Stimulated activated naive CD8-positive, alpha-beta T cell treated with anti-CD3 and anti-CD28 coated beads, Interleukin-15, amount 100 ng/mL, for 72 hours (primary cell): Measurements from ENCODE around the gene PSMA6.
A peak's percentile ranks its signal among the peaks of the same experiment; 100 is the strongest.
"Not testable (repeated sequence)": the region's sequence is repeated elsewhere in the genome, so short reads cannot be mapped to it uniquely, and the experiment has no call there.

ENCODE experiments used
- ATAC-seq: fragments of 150-1000 bp; cut with Tn5 transposase; 2 replicates; pipeline ENCODE4 v1.10.0; 2021; ENCODE audit warnings: mild to moderate bottlenecking, moderate library complexity
- DNase-seq, 2 donors: peaks; one replicate each; pipeline ENCODE4 v3.0.0; 2021 to 2022
- H3K27ac Mint-ChIP-seq, 2 donors: one replicate each; pipeline ENCODE4 v1.8.0; 2022; ENCODE audit warnings: mild to moderate bottlenecking in 2 of 2, mixed read lengths in 2 of 2, moderate library complexity in 2 of 2
- H3K27me3 Mint-ChIP-seq: one replicate; pipeline ENCODE4 v1.8.0; 2022; ENCODE audit warnings: mixed read lengths
- H3K4me1 Mint-ChIP-seq: one replicate; pipeline ENCODE4 v1.8.0; 2022; ENCODE audit warnings: mild to moderate bottlenecking, mixed read lengths
- H3K4me3 Mint-ChIP-seq, 2 donors: one replicate each; pipeline ENCODE4 v1.8.0; 2022; ENCODE audit warnings: mild to moderate bottlenecking in 2 of 2, mixed read lengths in 2 of 2, moderate library complexity in 1 of 2
- H3K9me3 Mint-ChIP-seq, 2 donors: one replicate each; pipeline ENCODE4 v1.8.0; 2022; ENCODE audit warnings: mixed read lengths in 2 of 2

The PSMA6 gene

GRCh38 chr14:35292051-35292769 is at the start of gene PSMA6:
Gene PSMA6 (plus strand): TSS chr14:35292382. CDS start chr14:35292477, 95 bp downstream.
- peaks cover 48% of the 10 kb centered on the region for H3K4me1 Mint-ChIP-seq
- peak; percentile 98 to 99 for DNase-seq

GRCh38 chr14:35242599-35243311 is 49.4 kb upstream of the PSMA6 start:
- Mint-ChIP-seq H3K4me3 (no peak overlapping the region), H3K27ac (no peak overlapping the region), H3K27me3 (no peaks in the 10 kb centered on the region), H3K4me1 (peaks cover 23% of the 10 kb centered on the region), H3K9me3 (no peaks in the 10 kb centered on the region)
- DNase-seq (no peak), ATAC-seq (no peak)

More at GRCh38 chr14:35292051-35292769, at the start of gene PSMA6:
- Mint-ChIP-seq H3K9me3 (no peaks in the 10 kb centered on the region), H3K4me3 (peak within 1 kb of the TSS; percentile 95 to 99), H3K27me3 (no peaks in the 10 kb centered on the region), H3K27ac (peak within 1 kb of the TSS; percentile 95 to 98)
- ATAC-seq, result peak; percentile 89

- Mint-ChIP-seq H3K9me3 (no peaks in the 10 kb centered on the region), H3K27me3 (no peaks in the 10 kb centered on the region), H3K27ac (no peak overlapping the region), H3K4me1 (peaks cover 32% of the 10 kb centered on the region), H3K4me3 (no peak overlapping the region)
- ATAC-seq, result no peak
- no peak for DNase-seq
These were observed 48.2 kb upstream of the PSMA6 start for GRCh38 chr14:35243956-35244355.

- ATAC-seq, result peak; percentile 58
- no peaks in the 10 kb centered on the region for H3K9me3 Mint-ChIP-seq
- H3K4me3 Mint-ChIP-seq, result peak overlapping the region in 1 of 2 donors; percentile 9
- H3K4me1 Mint-ChIP-seq, result peaks cover 32% of the 10 kb centered on the region
- H3K27me3 Mint-ChIP-seq, result no peaks in the 10 kb centered on the region
- no peak for DNase-seq
- H3K27ac Mint-ChIP-seq, result peak overlapping the region in 1 of 2 donors; percentile 80
These were observed 47.6 kb upstream of the PSMA6 start for GRCh38 chr14:35244542-35244941.

GRCh38 chr14:35245051-35245450 is 47.1 kb upstream of the PSMA6 start:
- no peaks in the 10 kb centered on the region for H3K27me3 Mint-ChIP-seq
- ATAC-seq (no peak), DNase-seq (no peak)
- peaks cover 32% of the 10 kb centered on the region for H3K4me1 Mint-ChIP-seq
- no peaks in the 10 kb centered on the region for H3K9me3 Mint-ChIP-seq
- no peak overlapping the region for H3K4me3 Mint-ChIP-seq
- no peak overlapping the region for H3K27ac Mint-ChIP-seq

- no peak for DNase-seq
- Mint-ChIP-seq H3K9me3 (no peaks in the 10 kb centered on the region), H3K27me3 (no peaks in the 10 kb centered on the region), H3K4me1 (peaks cover 34% of the 10 kb centered on the region), H3K27ac (no peak overlapping the region), H3K4me3 (no peak overlapping the region)
- no peak for ATAC-seq
These were observed 44.3 kb upstream of the PSMA6 start for GRCh38 chr14:35247777-35248475.

- ATAC-seq (no peak), DNase-seq (no peak)
- Mint-ChIP-seq H3K9me3 (no peaks in the 10 kb centered on the region), H3K27ac (no peak overlapping the region), H3K4me1 (peaks cover 34% of the 10 kb centered on the region), H3K4me3 (no peak overlapping the region), H3K27me3 (no peaks in the 10 kb centered on the region)
These were observed 43.8 kb upstream of the PSMA6 start for GRCh38 chr14:35248476-35248788.

GRCh38 chr14:35250319-35250718 is 41.9 kb upstream of the PSMA6 start:
- Mint-ChIP-seq H3K4me3 (no peak overlapping the region), H3K4me1 (peaks cover 42% of the 10 kb centered on the region), H3K27ac (no peak overlapping the region), H3K27me3 (no peaks in the 10 kb centered on the region), H3K9me3 (no peaks in the 10 kb centered on the region)
- DNase-seq, result no peak
- no peak for ATAC-seq

GRCh38 chr14:35252451-35252868 is 39.7 kb upstream of the PSMA6 start:
- peaks cover 42% of the 10 kb centered on the region for H3K4me1 Mint-ChIP-seq
- H3K27me3 Mint-ChIP-seq, result no peaks in the 10 kb centered on the region
- H3K27ac Mint-ChIP-seq, result peak overlapping the region in 1 of 2 donors; percentile 2
- ATAC-seq (peak; percentile 73), DNase-seq (no peak)
- peak overlapping the region in 1 of 2 donors; percentile 3 for H3K4me3 Mint-ChIP-seq
- H3K9me3 Mint-ChIP-seq, result no peaks in the 10 kb centered on the region

GRCh38 chr14:35253056-35253455 is 39.1 kb upstream of the PSMA6 start:
- H3K4me3 Mint-ChIP-seq, DNase-seq, H3K27me3 Mint-ChIP-seq, H3K27ac Mint-ChIP-seq, ATAC-seq, H3K9me3 Mint-ChIP-seq: not testable (repeated sequence)
- H3K4me1 Mint-ChIP-seq, result peaks cover 40% of the 10 kb centered on the region

- not testable (repeated sequence) for H3K27me3 Mint-ChIP-seq, H3K4me3 Mint-ChIP-seq, DNase-seq, H3K27ac Mint-ChIP-seq, H3K9me3 Mint-ChIP-seq, ATAC-seq
- peaks cover 44% of the 10 kb centered on the region for H3K4me1 Mint-ChIP-seq
These were observed 38.1 kb upstream of the PSMA6 start for GRCh38 chr14:35254034-35254622.

- peaks cover 44% of the 10 kb centered on the region for H3K4me1 Mint-ChIP-seq
- peak; percentile 85 for ATAC-seq
- H3K9me3 Mint-ChIP-seq, result no peaks in the 10 kb centered on the region
- DNase-seq, result peak in 1 of 2 donors; percentile 34
- H3K27me3 Mint-ChIP-seq, result no peaks in the 10 kb centered on the region
- H3K27ac Mint-ChIP-seq, result peak overlapping the region in 1 of 2 donors; percentile 28
- peak overlapping the region in 1 of 2 donors; percentile 10 for H3K4me3 Mint-ChIP-seq
These were observed 37.4 kb upstream of the PSMA6 start for GRCh38 chr14:35254736-35255135.

GRCh38 chr14:35255711-35256110 is 36.5 kb upstream of the PSMA6 start:
- DNase-seq (no peak), ATAC-seq (no peak)
- no peak overlapping the region for H3K27ac Mint-ChIP-seq
- H3K4me1 Mint-ChIP-seq, result peaks cover 44% of the 10 kb centered on the region
- no peaks in the 10 kb centered on the region for H3K27me3 Mint-ChIP-seq
- no peaks in the 10 kb centered on the region for H3K9me3 Mint-ChIP-seq
- H3K4me3 Mint-ChIP-seq, result no peak overlapping the region

GRCh38 chr14:35257809-35258208 is 34.4 kb upstream of the PSMA6 start:
- ATAC-seq (no peak), DNase-seq (no peak)
- Mint-ChIP-seq H3K9me3 (no peaks in the 10 kb centered on the region), H3K27me3 (no peaks in the 10 kb centered on the region), H3K4me3 (no peak overlapping the region), H3K27ac (no peak overlapping the region), H3K4me1 (peaks cover 38% of the 10 kb centered on the region)

- Mint-ChIP-seq H3K4me3 (no peak overlapping the region), H3K9me3 (no peaks in the 10 kb centered on the region), H3K27me3 (no peaks in the 10 kb centered on the region), H3K4me1 (peaks cover 32% of the 10 kb centered on the region), H3K27ac (no peak overlapping the region)
- no peak for DNase-seq
- no peak for ATAC-seq
These were observed 33.8 kb upstream of the PSMA6 start for GRCh38 chr14:35258420-35258819.
